OCI-LY1 (cell line): Measurements from ENCODE around the gene IGF2R.

ENCODE experiments used
- H2AFZ ChIP-seq: fragments of 200-600 bp; sonication (generic), shearing (Covaris generic); 2 replicates; pipeline ENCODE4 v1.6.0; 2014; ENCODE audit warnings: antibody characterized with exemption, mild to moderate bottlenecking, low read length
- H3F3A ChIP-seq: fragments of 200-600 bp; sonication (generic), shearing (Covaris generic); 2 replicates; pipeline ENCODE4 v1.6.0; 2014; ENCODE audit warnings: mild to moderate bottlenecking, antibody characterized with exemption, low read length, moderate library complexity; ENCODE audit not compliant: insufficient read depth
- H3K27ac ChIP-seq: fragments of 200-600 bp; sonication (generic); 2 replicates; pipeline ENCODE4 v1.5.1; 2014; ENCODE audit warnings: low read length, mixed run types, mild to moderate bottlenecking, low read depth; ENCODE audit not compliant: poor library complexity, severe bottlenecking
- H3K27me3 ChIP-seq: fragments of 200-600 bp; sonication (generic); 2 replicates; pipeline ENCODE4 v1.6.0; 2014; ENCODE audit warnings: antibody characterized with exemption, mild to moderate bottlenecking, low read length, moderate library complexity; ENCODE audit not compliant: insufficient read depth
- H3K36me3 ChIP-seq: fragments of 200-600 bp; sonication (generic); 2 replicates; pipeline ENCODE4 v1.6.1; 2014; ENCODE audit warnings: mild to moderate bottlenecking, antibody characterized with exemption, low read length, moderate library complexity, mixed read lengths; ENCODE audit not compliant: insufficient read depth
- H3K4me1 ChIP-seq: fragments of 200-600 bp; sonication (generic); 2 replicates; pipeline ENCODE4 v1.5.1; 2014; ENCODE audit warnings: mild to moderate bottlenecking, low read length, moderate library complexity; ENCODE audit not compliant: insufficient read depth, severe bottlenecking
- H3K4me2 ChIP-seq: fragments of 200-600 bp; sonication (generic), shearing (Covaris generic); 2 replicates; pipeline ENCODE4 v1.6.1; 2014; ENCODE audit warnings: low read length
- H3K4me3 ChIP-seq: fragments of 200-600 bp; sonication (generic); 2 replicates; pipeline ENCODE4 v1.5.1; 2014; ENCODE audit warnings: low read length, low read depth, mild to moderate bottlenecking, mixed read lengths; ENCODE audit not compliant: poor library complexity, severe bottlenecking
- H3K79me2 ChIP-seq: fragments of 200-600 bp; shearing (Covaris generic); 2 replicates; pipeline ENCODE4 v1.6.1; 2016; ENCODE audit warnings: mixed run types, low read length, mixed read lengths; ENCODE audit not compliant: insufficient read depth
- H3K9ac ChIP-seq: fragments of 200-600 bp; sonication (generic), shearing (Covaris generic); 2 replicates; pipeline ENCODE4 v1.6.1; 2014; ENCODE audit warnings: mild to moderate bottlenecking, low read length, mixed read lengths
- H3K9me2 ChIP-seq: fragments of 200-600 bp; sonication (generic), shearing (Covaris generic); 2 replicates; pipeline ENCODE4 v1.6.1; 2014; ENCODE audit warnings: low read depth, mild to moderate bottlenecking, low read length, mixed read lengths
- H3K9me3 ChIP-seq: fragments of 200-600 bp; shearing (Covaris generic); 2 replicates; pipeline ENCODE4 v1.6.1; 2014; ENCODE audit warnings: low read length, mixed read lengths
- H4K20me1 ChIP-seq: fragments of 200-600 bp; sonication (generic), shearing (Covaris generic); 2 replicates; pipeline ENCODE4 v1.6.0; 2016; ENCODE audit warnings: mild to moderate bottlenecking, low read length; ENCODE audit not compliant: insufficient read depth
- CTCF ChIP-seq: fragments of 200-600 bp; sonication (generic), shearing (Covaris generic); IDR thresholded peaks from 2 replicates; pipeline ENCODE4 v1.5.1; 2017; ENCODE audit warnings: mild to moderate bottlenecking, antibody characterized with exemption, low read length, moderate library complexity, mixed read lengths
- EZH2 ChIP-seq: fragments of 200-600 bp; sonication (generic), shearing (Covaris generic); IDR thresholded peaks from 2 replicates; pipeline ENCODE4 v1.8.0; 2017; ENCODE audit warnings: borderline replicate concordance, mixed run types, mild to moderate bottlenecking, antibody characterized with exemption, low read length, moderate library complexity, mixed read lengths

The IGF2R gene

DNA sequence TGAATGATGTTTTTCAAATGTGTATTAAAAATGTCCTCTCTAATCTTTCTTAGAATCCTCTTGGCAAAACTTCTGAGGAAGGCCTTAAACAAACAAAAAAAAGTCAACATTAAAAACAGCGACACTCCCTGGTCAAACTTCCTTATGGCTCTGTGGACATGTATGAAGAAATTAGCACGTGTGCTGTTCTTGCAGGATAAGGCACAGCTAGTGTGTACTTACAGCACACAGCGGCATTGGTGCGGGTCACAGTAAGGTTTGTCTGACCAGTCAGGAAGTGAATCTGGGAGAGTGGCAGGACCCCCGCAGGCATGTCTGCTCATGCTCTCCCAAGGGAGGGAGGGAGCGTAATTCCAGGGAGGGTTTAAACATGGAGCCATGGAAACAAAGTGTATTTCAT lies 191.6 kb downstream of the IGF2R start:
- TF ChIP-seq EZH2 (no peak), CTCF (no peak)
- no peaks in the 10 kb centered on the region for H3K4me1 ChIP-seq
- no peak overlapping the region for H3K4me2 ChIP-seq
- H3K9ac ChIP-seq, result no peak overlapping the region
- H4K20me1 ChIP-seq, result no peaks in the 10 kb centered on the region
- H3K79me2 ChIP-seq, result no peaks in the 10 kb centered on the region
- no peak overlapping the region for H2AFZ ChIP-seq
- no peak overlapping the region for H3K4me3 ChIP-seq
- no peaks in the 10 kb centered on the region for H3F3A ChIP-seq
- no peaks in the 10 kb centered on the region for H3K9me2 ChIP-seq
- no peaks in the 10 kb centered on the region for H3K9me3 ChIP-seq
- peaks cover 3% of the 10 kb centered on the region; the same call in 1 of the 2 replicates for H3K27me3 ChIP-seq
- H3K27ac ChIP-seq, result no peak overlapping the region
- H3K36me3 ChIP-seq, result no peaks in the 10 kb centered on the region
